ENCODE data around the gene PIM1.

- TF ChIP-seq CTCF (IDR thresholded peaks at IDR 0.05) (no peak), ZFX (IDR thresholded peaks at IDR 0.05; ENCODE audit: borderline replicate concordance) (no peak)
Observed at GRCh38 chr6:37204014-37204751, 34.2 kb downstream of the PIM1 start.

Data from 22Rv1 (cell line).